Mesothelial cell of epicardium (in vitro differentiated cells): ENCODE results near the gene FOXQ1. TPM values are rescaled to one million over a fixed set of nuclear protein-coding genes. Genes with fewer than 3 reads are reported as not detected.

Source experiments
- DNase-seq, 2 experiments: peaks; one replicate each; pipeline ENCODE4 v3.0.0; 2021; ENCODE audit warnings: low spot score in 2 of 2; ENCODE audit not compliant: unreplicated experiment in 2 of 2
- H3K27ac Mint-ChIP-seq: 2 replicates; pipeline ENCODE4 v1.8.0; 2021; ENCODE audit warnings: mixed read lengths
- H3K27me3 Mint-ChIP-seq: 2 replicates; pipeline ENCODE4 v1.8.0; 2021; ENCODE audit warnings: low read depth, mixed read lengths
- H3K36me3 Mint-ChIP-seq: 2 replicates; pipeline ENCODE4 v1.8.0; 2021; ENCODE audit warnings: mixed read lengths
- H3K4me1 Mint-ChIP-seq: 2 replicates; pipeline ENCODE4 v1.8.0; 2021; ENCODE audit warnings: mixed read lengths
- H3K4me3 Mint-ChIP-seq: 2 replicates; pipeline ENCODE4 v1.8.0; 2021; ENCODE audit warnings: mild to moderate bottlenecking, moderate library complexity, mixed read lengths
- H3K9me3 Mint-ChIP-seq: 2 replicates; pipeline ENCODE4 v1.8.0; 2021; ENCODE audit warnings: mixed read lengths
- CTCF ChIP-seq: fragments of 200-600 bp; sonication (generic); IDR thresholded peaks from one replicate; pipeline ENCODE4 v1.5.0; 2021; ENCODE audit warnings: antibody characterized with exemption; ENCODE audit not compliant: unreplicated experiment
- total RNA-seq: library from RNA; stranded (reverse); gene quantifications from 3 replicates; pipeline ENCODE4 v1.2.1, GENCODE V29; 2021

Gene FOXQ1
- total RNA-seq, 1 donor from 2014 or later = 0.20 TPM

GRCh38 chr6:1264619-1265445 lies 47.1 kb upstream of the FOXQ1 start:
- Mint-ChIP-seq H3K36me3 (no peaks in the 10 kb centered on the region), H3K27me3 (peaks cover 35% of the 10 kb centered on the region), H3K4me3 (no peak overlapping the region), H3K9me3 (no peaks in the 10 kb centered on the region), H3K4me1 (peaks cover 8% of the 10 kb centered on the region), H3K27ac (no peak overlapping the region)
- no peak for DNase-seq
- TF ChIP-seq CTCF = no peak

- H3K36me3 Mint-ChIP-seq = no peaks in the 10 kb centered on the region
- H3K4me1 Mint-ChIP-seq = peaks cover 8% of the 10 kb centered on the region
- H3K4me3 Mint-ChIP-seq = no peak overlapping the region
- peaks cover 32% of the 10 kb centered on the region for H3K27me3 Mint-ChIP-seq
- peaks cover 4% of the 10 kb centered on the region for H3K9me3 Mint-ChIP-seq
- TF ChIP-seq CTCF = no peak
- DNase-seq = no peak
- no peak overlapping the region for H3K27ac Mint-ChIP-seq
Observed at GRCh38 chr6:1266686-1267056, 45.2 kb upstream of the FOXQ1 start.

- no peak for DNase-seq
- no peak overlapping the region for H3K27ac Mint-ChIP-seq
- H3K36me3 Mint-ChIP-seq = no peaks in the 10 kb centered on the region
- H3K4me1 Mint-ChIP-seq = peaks cover 8% of the 10 kb centered on the region
- TF ChIP-seq CTCF = no peak
- no peak overlapping the region for H3K4me3 Mint-ChIP-seq
- H3K9me3 Mint-ChIP-seq = peaks cover 9% of the 10 kb centered on the region
- H3K27me3 Mint-ChIP-seq = peaks cover 34% of the 10 kb centered on the region
Observed at GRCh38 chr6:1267057-1267732, 44.7 kb upstream of the FOXQ1 start.

GRCh38 chr6:1267790-1268762 lies 43.8 kb upstream of the FOXQ1 start:
- Mint-ChIP-seq H3K4me1 (peaks cover 8% of the 10 kb centered on the region), H3K36me3 (no peaks in the 10 kb centered on the region), H3K27me3 (peaks cover 37% of the 10 kb centered on the region), H3K4me3 (no peak overlapping the region), H3K27ac (no peak overlapping the region), H3K9me3 (peaks cover 16% of the 10 kb centered on the region)
- DNase-seq = no peak
- no peak for TF ChIP-seq CTCF

GRCh38 chr6:1271071-1271763 lies 40.7 kb upstream of the FOXQ1 start:
- no peak for DNase-seq
- Mint-ChIP-seq H3K36me3 (no peaks in the 10 kb centered on the region), H3K4me1 (no peaks in the 10 kb centered on the region), H3K9me3 (peaks cover 38% of the 10 kb centered on the region), H3K27me3 (peaks cover 36% of the 10 kb centered on the region), H3K27ac (no peak overlapping the region), H3K4me3 (no peak overlapping the region)
- no peak for TF ChIP-seq CTCF
